ENCODE data around the gene ZNF750. TPM values are rescaled to one million over a fixed set of nuclear protein-coding genes. Genes with fewer than 3 reads are reported as not detected.

Gene ZNF750
- total and polyA plus RNA-seq, 10 of the 15 experiments (the other 5 are each of a cell fraction or from before 2014, with no cell fraction given) = 0.06 TPM; not detected in 9

- no peak for FAIRE-seq
- SMC1A ChIA-PET (ENCODE audit: uncharacterized antibody, unreplicated experiment) = no interaction called here
- no peak for DNase-seq (ENCODE audit: low read depth, low spot score)
- RAD21 ChIA-PET (ENCODE audit: unreplicated experiment) = no interaction called here
- H3K4me3 ChIP-seq = no peak overlapping the region
- no peaks in the 10 kb centered on the region for H3K4me1 ChIP-seq (ENCODE audit: control insufficient read depth, insufficient read depth, low read length)
- H3K9me3 ChIP-seq (replicated peaks; ENCODE audit: control insufficient read depth, insufficient read depth, low read length) = no peaks in the 10 kb centered on the region
- no peaks in the 10 kb centered on the region for H3K27me3 ChIP-seq (replicated peaks in 1 of 2; ENCODE audit: control insufficient read depth in 2 of 2, insufficient read depth in 2 of 2, low read length in 1 of 2)
- no peaks in the 10 kb centered on the region for H4K20me1 ChIP-seq (ENCODE audit: control insufficient read depth, insufficient read depth)
- intact Hi-C loops (cut with micrococcal nuclease; ENCODE audit: unreplicated experiment) = no loop called here
- H3K36me3 ChIP-seq (ENCODE audit: control insufficient read depth in 2 of 2, insufficient read depth in 2 of 2, low read length in 1 of 2) = peaks cover 0 to 4% of the 10 kb centered on the region in 2 experiments; a peak in 3 of 4 replicates
- in situ Hi-C loops (cut with MboI) = no loop called here
- BruUV-seq (replicated peaks) = no TSS peak
- H3K4me2 ChIP-seq (ENCODE audit: control insufficient read depth, insufficient read depth) = no peak overlapping the region
- no peak overlapping the region for H3K9ac ChIP-seq (ENCODE audit: control insufficient read depth, insufficient read depth, low read length)
- no peaks in the 10 kb centered on the region for H3K79me2 ChIP-seq (ENCODE audit: control insufficient read depth, insufficient read depth, low read length)
- ATAC-seq = no peak
- no peak overlapping the region for H3K27ac ChIP-seq (ENCODE audit: control insufficient read depth, insufficient read depth)
- CTCF ChIA-PET = no interaction called here
- H2AFZ ChIP-seq (ENCODE audit: control insufficient read depth, low read depth, low read length) = no peak overlapping the region
- POLR2A ChIA-PET = no interaction called here
- WGBS (ENCODE audit: insufficient coverage, insufficient replicate concordance, low lambda C conversion rate, missing lambda C conversion rate) = 97% methylated on average over 8 of the region's 8 CpGs
- TF ChIP-seq MEF2A (IDR thresholded peaks at IDR 0.05; ENCODE audit: insufficient read depth, low read depth, low read length) = no peak
- no peak for TF ChIP-seq PRDM15 (CRISPR knock-in tag; IDR thresholded peaks at IDR 0.05)
- TF ChIP-seq FOXK2 (IDR thresholded peaks at IDR 0.05) = no peak
- TF ChIP-seq ZNF207 (IDR thresholded peaks at IDR 0.05; ENCODE audit: borderline replicate concordance) = no peak
- no peak for TF ChIP-seq ELK1 (IDR thresholded peaks at IDR 0.05; ENCODE audit: low read depth, low read length)
- no peak for TF ChIP-seq KAT2A (conservative IDR thresholded peaks at IDR 0.05; ENCODE audit: control insufficient read depth, low read depth, low read length)
- TF ChIP-seq SKIL (IDR thresholded peaks at IDR 0.05; ENCODE audit: low read depth, poor library complexity, severe bottlenecking) = no peak
- TF ChIP-seq ZBTB33 (IDR thresholded peaks at IDR 0.05) = no peak
- no peak for TF ChIP-seq SREBF2 (IDR thresholded peaks at IDR 0.05; ENCODE audit: low read length)
- no peak for TF ChIP-seq BACH1 (IDR thresholded peaks at IDR 0.05; ENCODE audit: borderline replicate concordance)
- no peak for TF ChIP-seq MLLT1 (IDR thresholded peaks at IDR 0.05)
- no peak for TF ChIP-seq TAF1 (IDR thresholded peaks at IDR 0.05; ENCODE audit: borderline replicate concordance, low read depth, low read length)
- TF ChIP-seq TCF3 (IDR thresholded peaks at IDR 0.05; ENCODE audit: borderline replicate concordance, insufficient read depth, low read depth, low read length) = no peak
- no peak for TF ChIP-seq ZNF384 (IDR thresholded peaks at IDR 0.05; ENCODE audit: borderline replicate concordance, low read depth, low read length)
Measured at GRCh38 chr17:82825540-82826124, 14.2 kb downstream of the ZNF750 start.
